DMS79 (cell line): ENCODE results near the gene CPNE6.

Source experiments
- DNase-seq: peaks from one replicate; lab custom pipeline; 2025; lab: John Stamatoyannopoulos, UW

The CPNE6 gene

GRCh38 chr14:24069411-24069735 lies 2.0 kb upstream of the CPNE6 start:
- DNase-seq = no peak

- peak; percentile 59 for DNase-seq
Measured at GRCh38 chr14:24070285-24071143, 848 bp upstream of the CPNE6 start.

- no peak for DNase-seq
Measured at GRCh38 chr14:24071836-24072430, 571 bp downstream of the CPNE6 start.

GRCh38 chr14:24072436-24072835 lies 1.1 kb downstream of the CPNE6 start:
- peak; percentile 76 for DNase-seq

GRCh38 chr14:24072881-24073877 lies 1.8 kb downstream of the CPNE6 start:
- DNase-seq = no peak

- DNase-seq = no peak
Measured at GRCh38 chr14:24074625-24075484, 3.5 kb downstream of the CPNE6 start.

- DNase-seq = no peak
Measured at GRCh38 chr14:24075485-24076301, 4.3 kb downstream of the CPNE6 start.

GRCh38 chr14:24076302-24076601 lies 4.9 kb downstream of the CPNE6 start:
- DNase-seq = no peak

- no peak for DNase-seq
Measured at GRCh38 chr14:24077086-24077485, 5.7 kb downstream of the CPNE6 start.

GRCh38 chr14:24078146-24078545 lies 6.8 kb downstream of the CPNE6 start:
- DNase-seq = no peak

GRCh38 chr14:24079491-24080141 lies 8.3 kb downstream of the CPNE6 start:
- DNase-seq = peak; percentile 19

- no peak for DNase-seq
Measured at GRCh38 chr14:24080142-24080530, 8.8 kb downstream of the CPNE6 start.

GRCh38 chr14:24080888-24081738 lies 9.8 kb downstream of the CPNE6 start:
- DNase-seq = peak; percentile 79

GRCh38 chr14:24081739-24082211 lies 10.4 kb downstream of the CPNE6 start:
- DNase-seq = no peak

- DNase-seq = no peak
Measured at GRCh38 chr14:24082411-24083080, 11.2 kb downstream of the CPNE6 start.

- DNase-seq = no peak
Measured at GRCh38 chr14:24083462-24083861, 12.1 kb downstream of the CPNE6 start.

- no peak for DNase-seq
Measured at GRCh38 chr14:24084440-24084839, 13.1 kb downstream of the CPNE6 start.

- no peak for DNase-seq
Measured at GRCh38 chr14:24085215-24085614, 13.9 kb downstream of the CPNE6 start.
